A673 (cell line): ENCODE results near the gene ETV4. TPM values are rescaled to one million over a fixed set of nuclear protein-coding genes. Genes with fewer than 3 reads are reported as not detected.

ENCODE experiments used
- BruUV-seq: library from RNA; stranded (reverse); fragments of 400-500 nt; replicated peaks from 2 replicates; lab custom pipeline; 2021; lab: Mats Ljungman, UMichigan
- CTCF ChIA-PET: fragments of 300-600 bp; sonication (Branson Sonifier 250); formaldehyde crosslinking; loops from one replicate; lab custom pipeline; 2022; ENCODE audit warnings: antibody characterized with exemption; lab: Charles Lee
- POLR2A ChIA-PET: fragments of 300-600 bp; sonication (Branson Sonifier 250); formaldehyde crosslinking; loops from one replicate; lab custom pipeline; 2022; ENCODE audit warnings: antibody characterized with exemption; ENCODE audit not compliant: low non-redundant PET; lab: Charles Lee
- DNase-seq: peaks from one replicate; pipeline ENCODE4 v3.0.0-alpha.2; 2015; ENCODE audit warnings: low spot score
- H3K27ac ChIP-seq: fragments of 200-600 bp; sonication (generic); 2 replicates; pipeline ENCODE4 v1.5.1; 2016; ENCODE audit warnings: mixed run types, low read depth, mild to moderate bottlenecking, mixed read lengths, antibody characterized with exemption, low read length; ENCODE audit not compliant: poor library complexity, severe bottlenecking
- H3K27me3 ChIP-seq: fragments of 200-600 bp; sonication (generic); replicated peaks from 2 replicates; pipeline ENCODE4 v1.6.1; 2017; ENCODE audit warnings: mixed run types, low read depth, mild to moderate bottlenecking, mixed read lengths, antibody characterized with exemption, low read length; ENCODE audit not compliant: insufficient read depth, poor library complexity
- H3K36me3 ChIP-seq: fragments of 200-600 bp; sonication (generic); 2 replicates; pipeline ENCODE4 v1.6.1; 2016; ENCODE audit warnings: mixed run types, mild to moderate bottlenecking, mixed read lengths, antibody characterized with exemption, low read length; ENCODE audit not compliant: insufficient read depth, poor library complexity, severe bottlenecking
- H3K4me1 ChIP-seq: fragments of 200-600 bp; sonication (generic); 2 replicates; pipeline ENCODE4 v1.6.1; 2017; ENCODE audit warnings: mixed run types, mild to moderate bottlenecking, mixed read lengths, antibody characterized with exemption, low read length; ENCODE audit not compliant: insufficient read depth, poor library complexity, severe bottlenecking
- H3K4me3 ChIP-seq: fragments of 200-600 bp; sonication (generic); 2 replicates; pipeline ENCODE4 v1.5.1; 2016; ENCODE audit warnings: low read depth, mixed run types, mild to moderate bottlenecking, mixed read lengths, low read length; ENCODE audit not compliant: poor library complexity, severe bottlenecking
- H3K9me3 ChIP-seq: fragments of 200-600 bp; sonication (generic); 2 replicates; pipeline ENCODE4 v1.6.1; 2016; ENCODE audit warnings: mixed run types, low read depth, mild to moderate bottlenecking, mixed read lengths, antibody characterized with exemption, low read length; ENCODE audit not compliant: poor library complexity, severe bottlenecking
- EZH2 ChIP-seq: fragments of 200-600 bp; sonication (generic); IDR thresholded peaks from 2 replicates; pipeline ENCODE4 v1.6.1; 2017; ENCODE audit warnings: borderline replicate concordance, low read depth, mild to moderate bottlenecking, mixed read lengths, antibody characterized with exemption, low read length; ENCODE audit not compliant: poor library complexity, severe bottlenecking
- intact Hi-C: fragments of 100-400 bp; cut with micrococcal nuclease; formaldehyde crosslinking; loops from one replicate; pipeline ENCODE4 v1.10.0; 2022; ENCODE audit not compliant: unreplicated experiment
- total RNA-seq: library from RNA; stranded (reverse); gene quantifications from 2 replicates; pipeline ENCODE4 v1.2.3, GENCODE V29; 2021
- TF ChIP-seq, protein P1 (sequence below): fragments of 300-800, 200-600 bp; sonication (generic); conservative IDR thresholded peaks from 2 replicates; pipeline ENCODE4 v1.5.1; 2017; ENCODE audit warnings: low read depth, mild to moderate bottlenecking, antibody characterized with exemption, low read length, moderate library complexity, mixed read lengths

Gene ETV4
- total RNA-seq, 1 experiment from 2014 or later: 31.2 TPM

DNA sequence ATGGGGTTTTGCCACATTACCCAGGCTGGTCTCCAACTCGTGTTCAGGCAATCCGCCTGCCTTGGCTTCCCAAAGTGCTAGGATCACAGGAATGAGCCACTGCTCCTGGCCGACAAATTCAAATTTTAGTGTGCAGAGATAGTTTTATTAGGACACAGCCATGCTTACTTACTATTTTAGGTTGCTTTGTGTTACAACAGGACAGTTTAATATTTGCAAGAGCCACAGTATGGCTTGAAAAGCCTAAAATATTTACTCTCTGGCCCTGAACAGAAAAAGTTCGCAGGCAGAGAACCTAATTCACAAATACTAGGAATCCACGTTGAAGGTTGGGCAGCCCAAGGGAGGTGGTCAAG is 12.6 kb upstream of the ETV4 start:
- intact Hi-C loops: no loop called here
- H3K4me3 ChIP-seq: no peak overlapping the region
- no peak for DNase-seq
- no peaks in the 10 kb centered on the region for H3K27me3 ChIP-seq
- ChIA-PET POLR2A (no interaction called here), CTCF (no interaction called here)
- H3K27ac ChIP-seq: no peak overlapping the region
- H3K4me1 ChIP-seq: peaks cover 23% of the 10 kb centered on the region
- no peaks in the 10 kb centered on the region for H3K9me3 ChIP-seq
- no TSS peak for BruUV-seq
- no peak for TF ChIP-seq EZH2
- TF ChIP-seq, protein P1, sequence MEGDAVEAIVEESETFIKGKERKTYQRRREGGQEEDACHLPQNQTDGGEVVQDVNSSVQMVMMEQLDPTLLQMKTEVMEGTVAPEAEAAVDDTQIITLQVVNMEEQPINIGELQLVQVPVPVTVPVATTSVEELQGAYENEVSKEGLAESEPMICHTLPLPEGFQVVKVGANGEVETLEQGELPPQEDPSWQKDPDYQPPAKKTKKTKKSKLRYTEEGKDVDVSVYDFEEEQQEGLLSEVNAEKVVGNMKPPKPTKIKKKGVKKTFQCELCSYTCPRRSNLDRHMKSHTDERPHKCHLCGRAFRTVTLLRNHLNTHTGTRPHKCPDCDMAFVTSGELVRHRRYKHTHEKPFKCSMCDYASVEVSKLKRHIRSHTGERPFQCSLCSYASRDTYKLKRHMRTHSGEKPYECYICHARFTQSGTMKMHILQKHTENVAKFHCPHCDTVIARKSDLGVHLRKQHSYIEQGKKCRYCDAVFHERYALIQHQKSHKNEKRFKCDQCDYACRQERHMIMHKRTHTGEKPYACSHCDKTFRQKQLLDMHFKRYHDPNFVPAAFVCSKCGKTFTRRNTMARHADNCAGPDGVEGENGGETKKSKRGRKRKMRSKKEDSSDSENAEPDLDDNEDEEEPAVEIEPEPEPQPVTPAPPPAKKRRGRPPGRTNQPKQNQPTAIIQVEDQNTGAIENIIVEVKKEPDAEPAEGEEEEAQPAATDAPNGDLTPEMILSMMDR: no peak
- H3K36me3 ChIP-seq: no peaks in the 10 kb centered on the region

DNA sequence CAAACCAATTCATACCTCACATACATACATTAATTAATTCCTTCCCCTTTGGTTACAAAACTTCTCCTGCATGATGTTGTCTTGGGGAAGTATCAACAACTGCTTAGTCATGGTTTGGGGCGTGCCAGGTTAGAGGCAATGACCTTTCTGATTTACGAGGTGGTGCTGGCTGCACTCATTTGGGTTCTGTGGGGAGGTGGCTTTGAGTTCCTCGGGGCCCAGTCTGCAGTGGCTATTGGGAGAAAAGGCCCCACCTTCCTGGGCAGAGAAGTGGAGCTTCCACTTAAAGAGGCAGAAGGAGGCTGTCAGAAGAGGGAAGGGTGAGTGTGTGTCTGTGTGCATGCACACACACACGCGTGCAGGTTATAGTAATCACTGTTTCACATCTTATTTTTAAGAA is 10.2 kb upstream of the ETV4 start:
- peaks cover 7% of the 10 kb centered on the region for H3K4me1 ChIP-seq
- CTCF ChIA-PET: no interaction called here
- POLR2A ChIA-PET: no interaction called here
- TF ChIP-seq EZH2: no peak
- TF ChIP-seq, protein P1: no peak
- no peaks in the 10 kb centered on the region for H3K27me3 ChIP-seq
- DNase-seq: no peak
- H3K4me3 ChIP-seq: no peak overlapping the region
- intact Hi-C loops: no loop called here
- H3K27ac ChIP-seq: no peak overlapping the region
- H3K36me3 ChIP-seq: no peaks in the 10 kb centered on the region
- no peaks in the 10 kb centered on the region for H3K9me3 ChIP-seq
- no TSS peak for BruUV-seq

DNA sequence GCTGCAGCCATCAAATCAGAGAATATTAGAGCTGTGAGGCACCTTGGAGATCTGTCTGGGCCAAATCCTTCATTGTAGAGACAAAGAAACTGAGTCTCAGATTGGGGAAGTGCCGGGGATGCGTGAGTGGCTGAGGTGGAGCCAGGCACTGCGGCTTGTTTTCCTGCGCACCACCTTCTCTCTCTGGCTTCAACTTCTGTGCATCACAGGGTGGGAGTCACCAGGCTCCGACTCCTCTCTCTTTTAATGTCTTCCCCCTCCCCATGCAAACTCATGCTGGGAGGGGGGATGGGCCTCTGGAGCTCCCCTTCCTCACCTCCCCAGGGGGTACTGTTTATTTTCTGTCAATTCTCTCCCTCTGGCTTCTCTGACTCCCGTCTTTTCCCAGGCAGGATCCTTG is 8.7 kb upstream of the ETV4 start:
- no peaks in the 10 kb centered on the region for H3K9me3 ChIP-seq
- no peak overlapping the region for H3K27ac ChIP-seq
- no peaks in the 10 kb centered on the region for H3K27me3 ChIP-seq
- ChIA-PET POLR2A (no interaction called here), CTCF (no interaction called here)
- H3K4me3 ChIP-seq: no peak overlapping the region
- TF ChIP-seq EZH2: no peak
- TF ChIP-seq, protein P1: no peak
- intact Hi-C loops: no loop called here
- DNase-seq: no peak
- no peaks in the 10 kb centered on the region for H3K36me3 ChIP-seq
- peaks cover 7% of the 10 kb centered on the region for H3K4me1 ChIP-seq
- BruUV-seq: no TSS peak
